ENCODE measurements around the gene ITIH1.

GRCh38 chr3:52824037-52824436, 46.6 kb downstream of the ITIH1 start:
- TF ChIP-seq CTCF (IDR thresholded peaks at IDR 0.05) (no peak), AFF4 (CRISPR knock-in tag; IDR thresholded peaks at IDR 0.05; ENCODE audit: borderline replicate concordance) (no peak)

All from WTC11 (cell line).